Endothelial cell of umbilical vein (primary cell): ENCODE measurements around the gene MIER2. TPM values are rescaled to one million over a fixed set of nuclear protein-coding genes. Genes with fewer than 3 reads are reported as not detected.
A peak's percentile ranks its signal among the peaks of the same experiment; 100 is the strongest.

Experiments used
- BruUV-seq: library from RNA; stranded (reverse); fragments of 400-500 nt; replicated peaks from 2 replicates; lab custom pipeline; 2021; lab: Mats Ljungman, UMichigan
- CTCF ChIA-PET: fragments of 300-600, 350-600 bp; sonication (Branson Sonifier 250); formaldehyde crosslinking; loops from one replicate; lab custom pipeline; 2021; ENCODE audit warnings: antibody characterized with exemption, inconsistent platforms; lab: Charles Lee
- POLR2A ChIA-PET: fragments of 300-600, 350-600 bp; sonication (Branson Sonifier 250); formaldehyde crosslinking; loops from one replicate; lab custom pipeline; 2021; ENCODE audit warnings: antibody characterized with exemption, inconsistent platforms; lab: Charles Lee
- DNase-seq: peaks from one replicate; pipeline ENCODE4 v3.0.0-alpha.2; 2011; ENCODE audit warnings: low read depth, low spot score
- FAIRE-seq: peaks from 2 replicates; lab custom pipeline; 2011; peaks lifted over from hg19 to GRCh38; lab: Jason Lieb, UNC
- H2AFZ ChIP-seq: 2 replicates; pipeline ENCODE4 v1.6.0; 2012; ENCODE audit warnings: low read depth, low read length, control low read depth, inconsistent platforms
- H3K27ac ChIP-seq: 2 replicates; pipeline ENCODE4 v1.5.1; 2011; ENCODE audit warnings: low read depth, mild to moderate bottlenecking, control low read depth, low read length, moderate library complexity; ENCODE audit not compliant: insufficient read depth
- H3K27me3 ChIP-seq, 2 experiments: 2 replicates each; pipeline versions ENCODE4 v1.6.0 to v1.6.1; 2011; ENCODE audit warnings: low read length in 2 of 2, mixed read lengths in 1 of 2; ENCODE audit not compliant: control insufficient read depth in 2 of 2, insufficient read depth in 2 of 2
- H3K36me3 ChIP-seq, 2 experiments: 2 replicates in 1 of 2; 3 replicates in 1 of 2; pipeline ENCODE4 v1.5.1; 2011; ENCODE audit warnings: low read length in 2 of 2, mild to moderate bottlenecking in 1 of 2, moderate library complexity in 1 of 2; ENCODE audit not compliant: control insufficient read depth in 2 of 2, insufficient read depth in 2 of 2; ENCODE audit errors: extremely low read depth in 1 of 2
- H3K4me1 ChIP-seq: 3 replicates; pipeline ENCODE4 v1.5.1; 2011; ENCODE audit warnings: mild to moderate bottlenecking, low read length; ENCODE audit not compliant: control insufficient read depth, insufficient read depth; ENCODE audit errors: extremely low read depth
- H3K4me2 ChIP-seq: 2 replicates; pipeline ENCODE4 v1.6.1; 2011; ENCODE audit warnings: low read length, control low read depth, mixed read lengths; ENCODE audit not compliant: insufficient read depth
- H3K4me3 ChIP-seq, 3 experiments: fragments of 200-600 bp in 1 of 3; sonication (generic), shearing (Covaris generic) in 1 of 3; replicated peaks in 1 of 3; 2 replicates each; pipeline ENCODE4 v1.5.1; 2011 to 2016; ENCODE audit warnings: control low read depth in 3 of 3, low read length in 3 of 3, mild to moderate bottlenecking in 2 of 3, inconsistent platforms in 1 of 3, low read depth in 1 of 3, moderate library complexity in 1 of 3; ENCODE audit not compliant: insufficient read depth in 1 of 3
- H3K79me2 ChIP-seq: 2 replicates; pipeline ENCODE4 v1.6.0; 2012; ENCODE audit warnings: low read length, inconsistent platforms; ENCODE audit not compliant: control insufficient read depth, insufficient read depth
- H3K9ac ChIP-seq: replicated peaks from 2 replicates; pipeline ENCODE3; 2011; ENCODE audit warnings: low read length, control low read depth; ENCODE audit not compliant: insufficient read depth; ENCODE audit errors: extremely low read depth
- H3K9me1 ChIP-seq: replicated peaks from 3 replicates; pipeline ENCODE4 v1.6.0; 2011; ENCODE audit warnings: mild to moderate bottlenecking, low read length; ENCODE audit not compliant: control insufficient read depth, insufficient read depth; ENCODE audit errors: extremely low read depth
- H3K9me3 ChIP-seq: replicated peaks from 2 replicates; pipeline ENCODE4 v1.5.1; 2012; ENCODE audit warnings: low read length, inconsistent platforms; ENCODE audit not compliant: control insufficient read depth, insufficient read depth
- H4K20me1 ChIP-seq: replicated peaks from 2 replicates; pipeline ENCODE3; 2011; ENCODE audit warnings: mild to moderate bottlenecking, low read length; ENCODE audit not compliant: control insufficient read depth, insufficient read depth; ENCODE audit errors: extremely low read depth
- EZH2 ChIP-seq: IDR thresholded peaks from 2 replicates; pipeline ENCODE4 v1.6.1; 2012; ENCODE audit warnings: borderline replicate concordance, low read depth, mild to moderate bottlenecking, moderate library complexity, low read length, inconsistent platforms; ENCODE audit not compliant: severe bottlenecking
- FOS ChIP-seq: IDR thresholded peaks from 2 replicates; pipeline ENCODE4 v1.6.1; 2011; ENCODE audit warnings: mild to moderate bottlenecking, low read length, moderate library complexity, borderline replicate concordance; ENCODE audit not compliant: insufficient read depth
- GATA2 ChIP-seq: IDR thresholded peaks from 2 replicates; pipeline ENCODE4 v1.7.0; 2011; ENCODE audit warnings: low read depth, mild to moderate bottlenecking, moderate library complexity, mixed read lengths, low read length; ENCODE audit not compliant: insufficient read length, insufficient read depth
- MYC ChIP-seq: IDR thresholded peaks from one replicate; pipeline ENCODE4 v1.6.1; 2011; ENCODE audit warnings: mild to moderate bottlenecking, low read depth, low read length
- POLR2A ChIP-seq: IDR thresholded peaks from 2 replicates; pipeline ENCODE4 v1.6.1; 2012; ENCODE audit warnings: low read depth, mild to moderate bottlenecking, control low read depth, low read length
- POLR2AphosphoS5 ChIP-seq: IDR thresholded peaks from 2 replicates; pipeline ENCODE4 v1.6.1; 2012; ENCODE audit warnings: low read depth, mild to moderate bottlenecking, control low read depth, low read length, moderate library complexity; ENCODE audit not compliant: insufficient read depth
- dilution Hi-C: fragments of 300-500 bp; cut with MboI; formaldehyde crosslinking; loops from one replicate; pipeline ENCODE4 v1.15.0; 2019; ENCODE audit warnings: low sequenced_read_pairs; ENCODE audit not compliant: extremely low pct_ligation_motif_present
- intact Hi-C: fragments of 100-400 bp; cut with micrococcal nuclease; formaldehyde crosslinking; loops from one replicate; pipeline ENCODE4 v1.10.0; 2022
- polyA plus RNA-seq, 4 experiments: library from polyadenylated mRNA; depleted of rRNA in 3 of 4; stranded (reverse) in 3 of 4; unstranded in 1 of 4; fragments of >200 nt; gene quantifications; 2 replicates each; pipeline versions ENCODE4 v1.2.1 to v1.2.3, GENCODE V29; 2011 to 2012; ENCODE audit warnings: missing spikeins in 1 of 4
- total RNA-seq: library from RNA; stranded (reverse); gene quantifications from 2 replicates; pipeline ENCODE4 v1.2.3, GENCODE V29; 2021
- TF ChIP-seq, protein P1 (sequence below): IDR thresholded peaks from 2 replicates; pipeline ENCODE4 v1.6.1; 2011; ENCODE audit not compliant: insufficient read depth, insufficient read length

MIER2 gene
- total and polyA plus RNA-seq, 2 donors (not counting 3 experiments of a cell fraction or from before 2014, with no cell fraction given): 20.3 to 44.9 TPM

DNA sequence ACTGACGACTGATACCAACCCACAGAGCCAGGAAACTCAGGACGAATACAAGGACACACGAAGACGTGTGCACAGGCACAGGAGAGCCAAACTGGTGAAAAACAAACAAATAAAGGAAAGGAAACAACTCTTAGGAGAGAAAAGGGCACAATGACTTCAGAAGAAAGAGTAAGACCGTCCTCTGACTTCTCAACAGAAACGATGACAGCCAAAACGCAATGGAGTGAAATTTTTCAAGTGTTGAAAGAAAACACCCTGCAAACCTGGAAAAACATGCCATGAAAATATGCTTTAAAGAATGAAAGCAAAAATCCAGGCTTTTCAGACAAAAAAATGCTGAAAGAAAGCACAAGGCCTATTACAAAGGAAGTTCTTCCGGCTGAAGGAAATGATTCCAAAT lies 28.8 kb downstream of the MIER2 start:
- intact Hi-C loops (no loop called here), dilution Hi-C loops (no loop called here)
- peak; percentile 71 for FAIRE-seq
- peaks cover 23% of the 10 kb centered on the region for H3K4me1 ChIP-seq
- ChIA-PET POLR2A (no interaction called here), CTCF (no interaction called here)
- DNase-seq: peak; percentile 29
- no peaks in the 10 kb centered on the region for H3K9me1 ChIP-seq
- TF ChIP-seq MYC (no peak), POLR2A (peak; percentile 26), GATA2 (no peak), EZH2 (no peak), FOS (no peak)
- TF ChIP-seq, protein P1, sequence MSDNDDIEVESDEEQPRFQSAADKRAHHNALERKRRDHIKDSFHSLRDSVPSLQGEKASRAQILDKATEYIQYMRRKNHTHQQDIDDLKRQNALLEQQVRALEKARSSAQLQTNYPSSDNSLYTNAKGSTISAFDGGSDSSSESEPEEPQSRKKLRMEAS: no peak
- H3K27ac ChIP-seq: peak overlapping the region; percentile 2
- no peaks in the 10 kb centered on the region for H3K9me3 ChIP-seq
- peaks cover 0 to 14% of the 10 kb centered on the region in 2 experiments for H3K36me3 ChIP-seq
- no peak overlapping the region for H3K4me3 ChIP-seq
- no peak overlapping the region for H2AFZ ChIP-seq
- H4K20me1 ChIP-seq: no peaks in the 10 kb centered on the region
- H3K27me3 ChIP-seq: no peaks in the 10 kb centered on the region
- no peak overlapping the region for H3K9ac ChIP-seq
- peaks cover 49% of the 10 kb centered on the region for H3K79me2 ChIP-seq
- peak overlapping the region; percentile 59 for H3K4me2 ChIP-seq
- BruUV-seq: no TSS peak

DNA sequence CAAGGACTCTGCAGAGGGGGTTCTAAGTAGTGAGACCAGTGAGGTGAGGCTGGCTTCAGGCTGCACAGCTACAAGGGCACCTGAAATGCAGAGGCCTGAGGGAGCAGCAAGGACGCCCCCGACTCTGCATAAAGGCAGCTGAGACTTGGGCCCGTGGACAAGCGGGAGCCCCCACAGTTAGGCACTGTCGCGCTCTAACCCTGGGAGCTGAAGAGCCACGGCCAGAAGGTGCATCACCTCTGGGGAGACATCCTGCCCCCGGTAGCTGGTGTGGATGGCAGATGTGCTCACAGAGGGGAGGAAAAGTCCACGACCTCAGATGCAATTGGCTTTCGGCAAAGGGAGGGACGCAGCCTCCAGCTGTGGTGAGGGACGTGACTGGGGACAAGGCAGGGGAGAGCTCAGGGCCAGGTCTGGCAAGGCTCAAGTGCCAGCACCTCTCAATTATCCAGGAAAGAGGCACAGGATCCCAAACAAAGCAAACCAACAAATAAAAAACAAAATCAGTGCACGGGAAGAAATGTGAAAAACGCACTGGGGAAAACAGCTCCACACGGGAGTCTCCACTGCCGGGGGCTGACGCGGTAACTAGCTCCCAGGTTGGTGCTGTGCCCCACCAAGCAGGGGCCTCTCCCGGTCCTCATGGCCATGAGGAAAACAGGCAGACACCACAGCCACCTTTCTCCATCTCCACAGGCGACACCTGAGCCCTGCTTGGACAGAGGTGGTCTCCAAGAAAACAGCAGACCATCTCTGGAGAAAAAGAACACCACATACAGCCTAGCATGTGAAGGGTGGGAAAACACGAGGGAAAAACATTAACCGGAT lies 30.4 kb downstream of the MIER2 start:
- no peaks in the 10 kb centered on the region for H4K20me1 ChIP-seq
- CTCF ChIA-PET: interaction anchor here (0.8 to 1.0 kb wide), 2 partner anchors 29 to 192 kb away, joined by 3 read pairs; no protein-coding TSS in a partner anchor
- DNase-seq (no peak), FAIRE-seq (no peak)
- no peak overlapping the region for H3K4me2 ChIP-seq
- H3K27ac ChIP-seq: no peak overlapping the region
- TF ChIP-seq EZH2: no peak
- TF ChIP-seq FOS: no peak
- TF ChIP-seq, protein P1: no peak
- no peak for TF ChIP-seq GATA2
- TF ChIP-seq POLR2AphosphoS5: no peak
- no peak overlapping the region for H3K4me3 ChIP-seq
- no peaks in the 10 kb centered on the region for H3K9me3 ChIP-seq
- H2AFZ ChIP-seq: no peak overlapping the region
- peaks cover 0 to 14% of the 10 kb centered on the region in 2 experiments for H3K36me3 ChIP-seq
- H3K27me3 ChIP-seq: no peaks in the 10 kb centered on the region
- no TSS peak for BruUV-seq
- H3K4me1 ChIP-seq: peaks cover 31% of the 10 kb centered on the region
- intact Hi-C loops: no loop called here
- peaks cover 51% of the 10 kb centered on the region for H3K79me2 ChIP-seq
- POLR2A ChIA-PET: no interaction called here
- no peaks in the 10 kb centered on the region for H3K9me1 ChIP-seq
- no peak overlapping the region for H3K9ac ChIP-seq
- dilution Hi-C loops: no loop called here
